HG03064 (cell line): ENCODE data around the gene SIGLECL1.
"Not testable (repeated sequence)": the region's sequence is repeated elsewhere in the genome, so short reads cannot be mapped to it uniquely, and the experiment has no call there.

Experiments used
- ATAC-seq: cut with Tn5 transposase; IDR thresholded peaks from one replicate; pipeline ENCODE4 v1.9.1; 2021; ENCODE audit warnings: low read depth; ENCODE audit not compliant: unreplicated experiment

SIGLECL1 gene

GRCh38 chr19:51250786-51251467 lies at the start of gene SIGLECL1:
SIGLECL1 (plus strand) TSS chr19:51251080; CDS start chr19:51264073, 12,993 bp downstream.
- no peak for ATAC-seq

- ATAC-seq = no peak
Observed at GRCh38 chr19:51201712-51202111, 49.2 kb upstream of the SIGLECL1 start.

- ATAC-seq = no peak
Observed at GRCh38 chr19:51203916-51204315, 47.0 kb upstream of the SIGLECL1 start.

GRCh38 chr19:51204321-51204720 lies 46.6 kb upstream of the SIGLECL1 start:
- no peak for ATAC-seq

GRCh38 chr19:51207747-51208146 lies 43.1 kb upstream of the SIGLECL1 start:
- no peak for ATAC-seq

- no peak for ATAC-seq
Observed at GRCh38 chr19:51210191-51210784, 40.6 kb upstream of the SIGLECL1 start.

- ATAC-seq = not testable (repeated sequence)
Observed at GRCh38 chr19:51210874-51211361, 40.0 kb upstream of the SIGLECL1 start.

- ATAC-seq = no peak
Observed at GRCh38 chr19:51211833-51212232, 39.0 kb upstream of the SIGLECL1 start.

- no peak for ATAC-seq
Observed at GRCh38 chr19:51219307-51219706, 31.6 kb upstream of the SIGLECL1 start.

- no peak for ATAC-seq
Observed at GRCh38 chr19:51219971-51220370, 30.9 kb upstream of the SIGLECL1 start.

- no peak for ATAC-seq
Observed at GRCh38 chr19:51220996-51221395, 29.9 kb upstream of the SIGLECL1 start.

GRCh38 chr19:51224163-51224641 lies 26.7 kb upstream of the SIGLECL1 start:
- no peak for ATAC-seq

- not testable (repeated sequence) for ATAC-seq
Observed at GRCh38 chr19:51224898-51225393, 25.9 kb upstream of the SIGLECL1 start, which contains the start of gene CD33. CD33 (plus strand) TSS chr19:51225080; CDS start chr19:51225119, 39 bp downstream.

- no peak for ATAC-seq
Observed at GRCh38 chr19:51226067-51226466, 24.8 kb upstream of the SIGLECL1 start.

GRCh38 chr19:51227326-51227725 lies 23.6 kb upstream of the SIGLECL1 start:
- no peak for ATAC-seq

GRCh38 chr19:51227966-51228365 lies 22.9 kb upstream of the SIGLECL1 start:
- no peak for ATAC-seq

- no peak for ATAC-seq
Observed at GRCh38 chr19:51240866-51241265, 10.0 kb upstream of the SIGLECL1 start.

- no peak for ATAC-seq
Observed at GRCh38 chr19:51242881-51243630, 7.8 kb upstream of the SIGLECL1 start.

- ATAC-seq = no peak
Observed at GRCh38 chr19:51246164-51246552, 4.7 kb upstream of the SIGLECL1 start.

- no peak for ATAC-seq
Observed at GRCh38 chr19:51247972-51248590, 2.8 kb upstream of the SIGLECL1 start.

- no peak for ATAC-seq
Observed at GRCh38 chr19:51251468-51251820, 564 bp downstream of the SIGLECL1 start.
